Breast epithelium (tissue), 4 donors: ENCODE data around the gene SMCO2. TPM values are rescaled to one million over a fixed set of nuclear protein-coding genes. Genes with fewer than 3 reads are reported as not detected.
A peak's percentile ranks its signal among the peaks of the same experiment; 100 is the strongest.

ENCODE experiments used
- DNase-seq, 2 donors: peaks; one replicate each; pipeline ENCODE4 v3.0.0-alpha.2; 2019; ENCODE audit warnings: low spot score in 2 of 2
- H3K27ac ChIP-seq, 2 donors: fragments of 200-600 bp; sonication (generic) in 1 of 2; one replicate each; pipeline ENCODE4 v1.5.1; 2016 to 2019; ENCODE audit warnings: mild to moderate bottlenecking in 1 of 2
- H3K27me3 ChIP-seq, 2 donors: fragments of 200-600 bp; sonication (generic) in 1 of 2; one replicate each; pipeline versions ENCODE4 v1.5.1 to v1.6.0; 2017 to 2019; ENCODE audit warnings: control low read depth in 1 of 2, mild to moderate bottlenecking in 1 of 2
- H3K36me3 ChIP-seq: fragments of 200-600 bp; one replicate; pipeline ENCODE4 v1.5.1; 2019
- H3K4me1 ChIP-seq, 2 donors: fragments of 200-600 bp; sonication (generic); one replicate each; pipeline ENCODE4 v1.5.1; 2016 to 2019; ENCODE audit warnings: control low read depth in 1 of 2
- H3K4me3 ChIP-seq, 3 donors: fragments of 200-600 bp; sonication (generic); 1 replicate in 2 of 3; 2 replicates in 1 of 3; pipeline ENCODE4 v1.5.1; 2016 to 2019; ENCODE audit warnings: mild to moderate bottlenecking in 3 of 3, moderate library complexity in 2 of 3
- H3K9me3 ChIP-seq, 2 donors: fragments of 200-600 bp; sonication (generic) in 1 of 2; one replicate each; pipeline ENCODE4 v1.5.1; 2016 to 2019; ENCODE audit warnings: control low read depth in 1 of 2
- CTCF ChIP-seq, 3 donors: fragments of 450-650 bp; IDR thresholded peaks; one replicate each; pipeline ENCODE4 v1.5.1; 2016 to 2017; ENCODE audit warnings: antibody characterized with exemption in 3 of 3, mild to moderate bottlenecking in 3 of 3, moderate library complexity in 3 of 3
- POLR2A ChIP-seq: fragments of 450-650 bp; IDR thresholded peaks from one replicate; pipeline ENCODE4 v1.6.1; 2016; ENCODE audit warnings: antibody characterized with exemption, mild to moderate bottlenecking, moderate library complexity
- POLR2AphosphoS5 ChIP-seq, 3 donors: sonication (generic); formaldehyde crosslinking; IDR thresholded peaks; one replicate each; pipeline ENCODE4 v1.6.1; 2017; ENCODE audit warnings: antibody characterized with exemption in 3 of 3
- intact Hi-C: fragments of 100-400 bp; cut with DNase I; formaldehyde crosslinking; loops from one replicate; pipeline ENCODE4 v1.15.1; 2023; ENCODE audit warnings: low total_unique reads
- total RNA-seq, 3 donors: library from RNA; depleted of rRNA; stranded (reverse); fragments of >200 nt; gene quantifications; one replicate each; pipeline ENCODE4 v1.1.0, GENCODE V29; 2016

Gene SMCO2
- total RNA-seq, 3 donors from 2014 or later = not detected

- intact Hi-C loops = no loop called here
- Histone ChIP-seq H3K4me3 (no peak overlapping the region), H3K27me3 (no peaks in the 10 kb centered on the region), H3K4me1 (no peaks in the 10 kb centered on the region), H3K27ac (no peak overlapping the region), H3K36me3 (no peaks in the 10 kb centered on the region), H3K9me3 (no peaks in the 10 kb centered on the region)
- TF ChIP-seq POLR2A (no peak), CTCF (IDR thresholded peaks at IDR 0.05) (no peak), POLR2AphosphoS5 (IDR thresholded peaks at IDR 0.05) (no peak)
- no peak for DNase-seq
Observed at GRCh38 chr12:27502021-27502435, 55.5 kb downstream of the SMCO2 start.

GRCh38 chr12:27504507-27504906 is 58.0 kb downstream of the SMCO2 start:
- intact Hi-C loops = no loop called here
- H3K4me1 ChIP-seq = no peaks in the 10 kb centered on the region
- peak overlapping the region in 1 of 2 donors; percentile 21 for H3K27ac ChIP-seq
- no peaks in the 10 kb centered on the region for H3K9me3 ChIP-seq
- H3K27me3 ChIP-seq = no peaks in the 10 kb centered on the region
- no peak overlapping the region for H3K4me3 ChIP-seq
- no peaks in the 10 kb centered on the region for H3K36me3 ChIP-seq
- DNase-seq = no peak
- no peak for TF ChIP-seq CTCF (IDR thresholded peaks at IDR 0.05)
- no peak for TF ChIP-seq POLR2AphosphoS5 (IDR thresholded peaks at IDR 0.05)
- no peak for TF ChIP-seq POLR2A

GRCh38 chr12:27505109-27505508 is 58.6 kb downstream of the SMCO2 start:
- no peaks in the 10 kb centered on the region for H3K9me3 ChIP-seq
- no peak for TF ChIP-seq CTCF (IDR thresholded peaks at IDR 0.05)
- TF ChIP-seq POLR2AphosphoS5 (IDR thresholded peaks at IDR 0.05) = no peak
- TF ChIP-seq POLR2A = no peak
- H3K4me1 ChIP-seq = no peaks in the 10 kb centered on the region
- intact Hi-C loops = no loop called here
- no peaks in the 10 kb centered on the region for H3K36me3 ChIP-seq
- no peak overlapping the region for H3K4me3 ChIP-seq
- DNase-seq = no peak
- peak overlapping the region in 1 of 2 donors; percentile 21 for H3K27ac ChIP-seq
- H3K27me3 ChIP-seq = no peaks in the 10 kb centered on the region

- no peaks in the 10 kb centered on the region for H3K4me1 ChIP-seq
- intact Hi-C loops = no loop called here
- H3K27me3 ChIP-seq = no peaks in the 10 kb centered on the region
- no peaks in the 10 kb centered on the region for H3K36me3 ChIP-seq
- DNase-seq = no peak
- H3K27ac ChIP-seq = peak overlapping the region in 1 of 2 donors; percentile 1
- no peak for TF ChIP-seq POLR2A
- H3K9me3 ChIP-seq = no peaks in the 10 kb centered on the region
- no peak overlapping the region for H3K4me3 ChIP-seq
Observed at GRCh38 chr12:27505761-27506160, 59.2 kb downstream of the SMCO2 start.

- intact Hi-C loops = no loop called here
- H3K27ac ChIP-seq = no peak overlapping the region
- no peaks in the 10 kb centered on the region for H3K9me3 ChIP-seq
- no peak overlapping the region for H3K4me3 ChIP-seq
- no peaks in the 10 kb centered on the region for H3K27me3 ChIP-seq
- no peaks in the 10 kb centered on the region for H3K4me1 ChIP-seq
- no peak for DNase-seq
- TF ChIP-seq CTCF (IDR thresholded peaks at IDR 0.05) (no peak), POLR2A (no peak), POLR2AphosphoS5 (IDR thresholded peaks at IDR 0.05) (no peak)
- H3K36me3 ChIP-seq = no peaks in the 10 kb centered on the region
Observed at GRCh38 chr12:27506645-27507189, 60.2 kb downstream of the SMCO2 start.
